OCI-LY7 (cell line): ENCODE results near the gene LY9.

Experiments
- CTCF ChIP-seq: fragments of 200-600 bp; sonication (generic); conservative IDR thresholded peaks from 2 replicates; pipeline ENCODE4 v1.5.1; 2014; ENCODE audit warnings: mild to moderate bottlenecking, antibody characterized with exemption, low read length, moderate library complexity, mixed read lengths
- EZH2phosphoT487 ChIP-seq: fragments of 200-600 bp; sonication (generic); IDR thresholded peaks from 2 replicates; pipeline ENCODE4 v1.6.1; 2018; ENCODE audit warnings: low read depth, borderline replicate concordance, mild to moderate bottlenecking, mixed run types, antibody characterized with exemption, low read length, moderate library complexity, mixed read lengths

DNA sequence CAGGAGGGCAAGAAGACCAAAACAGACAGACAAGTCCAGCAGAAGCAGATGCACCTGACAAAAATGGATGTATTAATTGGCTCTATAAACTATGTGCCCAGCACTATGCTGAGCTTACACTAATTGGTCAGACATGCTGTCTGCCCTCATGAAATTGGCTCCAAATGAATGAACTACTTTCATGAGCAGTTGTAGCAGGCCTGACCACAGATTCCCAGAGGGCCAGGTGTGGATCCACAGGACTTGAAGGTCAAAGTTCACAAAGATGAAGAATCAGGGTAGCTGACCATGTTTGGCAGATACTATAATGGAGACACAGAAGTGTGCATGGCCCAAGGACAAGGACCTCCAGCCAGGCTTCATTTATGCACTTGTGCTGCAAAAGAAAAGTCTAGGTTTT, 42.4 kb upstream of the LY9 start:
- TF ChIP-seq CTCF (no peak), EZH2phosphoT487 (no peak)
